Cardiac septum (tissue), 1 donor: ENCODE measurements around the gene C1QTNF8. TPM values are rescaled to one million over a fixed set of nuclear protein-coding genes. Genes with fewer than 3 reads are reported as not detected.

ENCODE experiments used
- DNase-seq: peaks from one replicate; pipeline ENCODE4 v3.0.0-alpha.2; 2020; ENCODE audit warnings: low spot score
- intact Hi-C: fragments of 100-400 bp; cut with DNase I; formaldehyde crosslinking; loops from one replicate; pipeline ENCODE4 v1.14.0; 2022
- long read RNA-seq: library from polyadenylated mRNA; unstranded; transcript quantifications from one replicate; pipeline ENCODE4 v2.0.0, GENCODE V29; 2021
- total RNA-seq: library from RNA; stranded (reverse); fragmentation: NEBNext Ultra II Directional; extraction: Animal tissue kit (Norgen Biotek cat#: 25700); gene quantifications from one replicate; pipeline ENCODE4 v1.2.1, GENCODE V29; 2021
- donor health status: DM: no; HTN: no; CAD: no.

Gene C1QTNF8, protein sequence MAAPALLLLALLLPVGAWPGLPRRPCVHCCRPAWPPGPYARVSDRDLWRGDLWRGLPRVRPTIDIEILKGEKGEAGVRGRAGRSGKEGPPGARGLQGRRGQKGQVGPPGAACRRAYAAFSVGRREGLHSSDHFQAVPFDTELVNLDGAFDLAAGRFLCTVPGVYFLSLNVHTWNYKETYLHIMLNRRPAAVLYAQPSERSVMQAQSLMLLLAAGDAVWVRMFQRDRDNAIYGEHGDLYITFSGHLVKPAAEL
- total RNA-seq, result not detected
- long read RNA-seq, result 0 reads

DNA sequence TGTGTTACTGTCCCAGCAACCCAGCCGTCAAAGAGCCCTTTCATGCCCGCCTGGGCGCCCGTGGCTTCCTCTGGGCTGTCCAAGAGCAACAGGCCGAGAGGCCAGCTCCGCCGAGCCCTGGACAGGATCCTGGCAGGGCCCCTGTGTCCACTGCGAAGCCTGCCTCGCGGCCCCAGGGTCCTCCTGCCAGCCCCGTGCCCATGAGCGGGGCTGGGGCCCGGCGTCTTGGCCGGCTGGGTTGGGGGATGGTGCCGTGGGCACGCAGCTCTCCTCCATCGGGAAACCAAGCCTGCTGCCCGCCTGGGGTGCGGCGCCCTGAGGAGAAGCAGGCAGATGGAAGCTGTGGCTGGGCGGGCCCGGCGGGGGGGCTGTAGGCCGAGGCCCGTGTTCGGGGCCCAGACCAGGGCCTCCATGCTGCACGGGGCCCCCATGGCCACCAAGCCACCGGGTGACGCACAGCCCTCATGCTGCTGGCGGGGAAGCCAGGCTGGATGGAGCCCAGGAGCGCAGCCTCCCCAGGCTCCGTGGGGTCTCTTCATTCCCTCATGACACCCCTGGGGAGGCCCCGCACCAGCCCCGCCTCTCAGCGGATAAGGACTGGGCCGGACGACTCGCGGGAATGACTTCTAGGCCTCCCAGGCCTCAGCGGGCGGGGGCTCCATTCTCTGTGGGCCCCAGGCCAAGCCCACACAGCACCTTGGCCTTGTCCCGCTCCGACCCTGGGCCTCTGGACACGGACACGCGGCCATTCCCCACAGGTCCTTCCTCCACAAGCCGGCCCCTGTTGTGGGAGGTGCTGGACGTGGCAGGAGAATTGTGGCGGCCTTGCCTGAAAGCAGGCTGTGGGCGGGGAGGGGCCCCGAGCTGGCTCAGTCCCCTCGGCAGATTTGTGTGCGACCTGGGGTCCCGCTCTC is at the start of gene C1QTNF8:
TSS of gene C1QTNF8 (minus strand) at position 76 of the 914 bp plus-strand sequence. CDS start 1,322 bp downstream, outside the sequence.
- DNase-seq, result no peak
- intact Hi-C loops, result no loop called here

DNA sequence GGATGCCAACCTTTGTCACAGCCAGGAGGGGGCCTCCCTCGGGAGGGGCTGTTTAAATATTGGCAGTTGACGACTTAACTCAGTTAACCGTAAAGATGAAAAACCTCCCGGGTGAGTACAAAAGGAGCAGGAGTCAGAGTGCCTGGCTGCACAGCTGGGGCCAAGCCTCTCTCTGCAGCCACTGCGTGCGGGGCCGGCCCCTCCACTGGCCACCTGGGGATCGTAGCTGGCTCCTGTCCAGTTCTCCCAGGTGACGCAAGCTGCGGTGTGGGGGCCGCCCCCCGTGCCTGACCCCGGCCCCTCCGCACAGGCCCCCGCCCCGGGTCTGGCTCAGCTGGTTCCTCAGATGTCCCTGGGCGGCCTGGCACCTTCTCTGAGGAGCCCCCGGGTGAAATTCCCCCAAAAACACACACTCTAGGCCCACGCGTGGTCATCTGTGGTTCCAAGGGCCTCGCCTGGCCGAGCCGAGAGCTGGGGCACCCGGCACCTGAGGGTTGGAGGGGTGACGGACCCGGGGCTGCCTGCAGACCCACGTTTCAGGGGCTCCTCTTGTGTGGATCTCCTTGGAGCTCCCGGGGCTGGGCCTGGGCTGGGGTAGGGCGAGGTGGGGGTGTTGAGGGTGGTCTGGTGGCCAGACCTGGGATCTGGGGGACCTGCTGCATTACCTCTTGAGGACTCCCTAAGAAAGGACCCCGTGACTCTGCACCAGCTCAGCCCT is 49.5 kb upstream of the C1QTNF8 start:
- intact Hi-C loops, result no loop called here
- DNase-seq, result no peak

DNA sequence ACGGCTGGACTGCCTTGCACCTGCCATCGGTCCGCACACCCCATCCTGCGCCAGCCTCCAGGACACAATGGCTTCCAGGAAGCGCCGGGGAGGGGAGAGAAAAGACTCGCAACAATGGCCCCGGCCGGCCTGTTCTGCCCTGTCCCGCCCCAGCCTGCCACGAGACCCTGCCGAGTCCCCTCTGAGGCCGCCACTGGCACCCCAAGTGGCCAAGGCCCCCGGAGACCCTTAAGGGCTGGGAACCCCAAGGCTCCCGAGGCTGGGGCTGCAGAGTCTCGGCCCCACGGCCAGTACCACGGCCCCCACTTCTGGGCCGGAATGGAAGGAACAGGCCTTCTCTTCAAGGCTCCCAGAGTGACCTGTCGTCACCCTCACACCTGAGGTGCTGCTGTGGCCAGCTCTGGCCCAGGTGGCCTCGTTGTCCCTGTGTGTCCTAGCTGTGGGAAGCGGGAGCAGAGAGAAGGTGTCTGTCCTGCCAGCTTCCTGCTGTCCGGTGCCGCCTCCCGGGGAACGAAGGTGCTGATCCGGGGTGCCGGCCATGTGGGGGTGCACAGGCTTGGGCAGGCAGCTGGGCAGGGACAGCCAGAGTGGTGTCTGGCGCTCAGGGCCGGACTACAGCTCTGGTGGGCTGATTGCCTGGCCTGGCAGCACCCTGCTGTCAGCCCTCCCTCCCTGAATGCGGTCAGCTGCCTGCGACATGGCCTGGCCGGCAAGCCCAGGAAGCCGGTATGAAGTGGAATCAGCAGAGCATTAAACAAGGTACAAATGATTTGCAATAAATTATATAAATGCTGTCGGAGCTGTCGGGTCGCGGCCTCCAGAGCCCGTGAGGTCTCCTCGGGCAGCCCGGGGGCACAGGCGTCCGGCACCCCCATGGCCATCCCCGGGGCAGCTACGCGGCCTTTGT is 48.7 kb upstream of the C1QTNF8 start:
- no peak for DNase-seq
- intact Hi-C loops, result no loop called here

DNA sequence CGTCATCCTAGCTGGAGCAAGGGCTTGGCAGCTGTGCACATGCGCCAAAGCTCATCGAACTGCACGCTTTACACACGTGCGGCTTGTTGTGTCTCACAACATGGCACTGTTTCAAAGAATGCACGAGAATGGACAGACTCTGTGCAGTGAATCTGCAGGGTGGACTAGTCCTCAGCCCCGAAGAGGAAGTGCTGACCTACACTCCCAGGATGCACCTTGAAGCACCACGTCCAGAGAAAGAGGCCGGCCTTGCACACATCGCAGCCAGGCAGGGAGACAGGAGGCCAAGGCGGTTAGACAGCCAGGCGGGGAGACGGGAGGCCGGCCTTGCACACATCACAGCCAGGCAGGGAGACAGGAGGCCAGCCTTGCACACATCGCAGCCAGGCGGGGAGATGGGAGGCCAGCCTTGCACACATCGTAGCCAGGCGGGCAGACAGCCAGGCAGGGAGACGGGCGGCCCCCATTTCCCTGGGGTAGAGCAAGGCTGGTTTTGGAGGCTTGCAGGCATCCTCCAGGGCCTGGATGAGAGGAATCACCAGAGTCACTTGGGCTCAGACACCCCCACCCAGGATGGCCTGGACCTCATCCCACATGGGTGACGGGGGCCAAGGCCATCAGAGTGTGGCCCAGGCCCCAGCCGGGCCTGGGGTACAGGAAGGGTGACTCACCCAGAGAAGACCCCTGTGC is 47.9 kb upstream of the C1QTNF8 start:
- intact Hi-C loops, result no loop called here
- DNase-seq, result no peak

DNA sequence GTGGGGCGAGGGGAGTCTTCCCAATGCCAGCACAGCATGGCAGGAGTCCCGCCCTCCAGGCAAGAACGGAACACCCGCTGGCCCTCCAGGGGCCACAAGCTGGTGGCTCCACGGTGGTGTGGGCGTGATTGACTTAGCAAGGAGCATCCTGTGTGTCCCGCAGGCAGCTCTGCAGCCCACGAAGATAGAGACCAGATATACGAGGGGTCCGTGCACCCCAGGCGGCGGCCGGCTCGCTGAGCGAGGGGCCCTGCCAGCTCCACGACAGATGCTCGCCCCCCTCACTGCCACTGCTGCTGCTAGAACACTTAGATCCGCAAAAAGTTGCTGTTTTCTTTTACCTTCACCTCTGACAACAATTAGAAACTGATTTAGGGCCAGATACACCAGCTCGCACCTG is 46.9 kb upstream of the C1QTNF8 start:
- DNase-seq, result no peak
- intact Hi-C loops, result no loop called here

DNA sequence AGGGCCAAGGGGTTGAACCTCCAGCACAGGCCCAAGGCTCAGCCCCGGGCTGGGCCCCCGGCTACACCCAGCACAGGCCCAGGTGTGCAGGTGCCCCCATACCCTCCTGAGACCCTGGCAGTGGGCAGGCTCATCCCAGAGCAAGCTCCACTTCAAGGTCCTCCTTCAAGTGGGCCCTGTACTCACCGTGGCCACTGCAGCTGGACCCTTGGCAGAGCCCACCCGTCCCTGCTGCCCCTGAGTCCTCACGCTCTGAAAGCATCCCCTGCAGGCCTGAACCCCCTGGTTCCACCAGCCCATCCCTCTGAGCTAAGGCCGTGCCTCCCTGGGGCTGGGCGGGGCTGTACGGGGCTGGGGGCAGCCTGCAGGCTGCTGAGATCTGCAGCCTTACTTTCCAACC is 45.7 kb upstream of the C1QTNF8 start:
- DNase-seq, result no peak
- intact Hi-C loops, result no loop called here

DNA sequence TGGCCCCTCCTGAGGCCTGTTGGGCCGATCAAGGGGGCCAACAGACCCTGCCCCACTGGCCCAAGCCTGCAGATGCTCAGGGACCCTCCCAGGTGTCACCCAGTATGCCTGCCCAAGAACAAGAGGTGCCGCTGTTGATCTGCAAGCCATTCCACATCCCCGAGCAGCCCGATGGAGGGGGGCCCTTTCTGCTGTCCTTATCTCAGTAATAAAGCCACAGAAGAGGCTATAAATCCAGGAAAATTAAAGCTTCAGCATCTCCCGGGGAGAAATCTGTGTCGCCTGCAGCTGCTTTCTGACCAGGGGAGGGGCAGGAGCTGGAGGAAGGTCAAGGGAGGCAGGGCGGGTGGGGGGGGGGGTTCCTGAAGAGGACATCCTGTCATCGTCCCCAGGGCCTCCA is 45.1 kb upstream of the C1QTNF8 start:
- intact Hi-C loops, result no loop called here
- no peak for DNase-seq

DNA sequence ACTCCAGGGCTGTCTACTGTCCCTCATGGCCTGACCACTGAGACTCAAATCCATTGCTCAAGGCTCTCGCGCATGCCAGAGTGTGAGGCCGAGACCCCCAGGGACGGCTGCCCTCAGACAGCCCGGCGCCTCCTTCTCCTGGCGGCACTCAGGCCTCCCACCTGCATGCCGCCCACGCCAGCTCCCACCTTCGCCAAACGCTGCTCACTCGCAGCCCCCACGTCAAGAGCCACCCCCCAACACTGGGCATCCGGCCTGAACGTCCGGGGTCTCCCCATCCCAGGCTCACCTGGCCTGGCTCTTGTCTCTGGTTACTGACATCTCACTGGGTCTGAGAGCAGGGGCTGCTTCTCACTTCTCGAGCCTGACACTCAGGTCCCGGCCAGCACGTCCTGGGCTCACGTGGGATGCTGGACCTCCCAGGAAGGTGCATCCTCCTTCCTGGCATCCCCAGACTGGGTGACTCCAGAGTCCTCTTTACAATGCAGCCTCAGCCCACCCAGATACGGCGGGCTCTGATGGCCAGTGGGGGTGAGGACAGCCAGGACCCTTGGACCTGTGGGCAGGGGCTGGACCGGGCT is 44.6 kb upstream of the C1QTNF8 start:
- intact Hi-C loops, result no loop called here
- DNase-seq, result no peak

DNA sequence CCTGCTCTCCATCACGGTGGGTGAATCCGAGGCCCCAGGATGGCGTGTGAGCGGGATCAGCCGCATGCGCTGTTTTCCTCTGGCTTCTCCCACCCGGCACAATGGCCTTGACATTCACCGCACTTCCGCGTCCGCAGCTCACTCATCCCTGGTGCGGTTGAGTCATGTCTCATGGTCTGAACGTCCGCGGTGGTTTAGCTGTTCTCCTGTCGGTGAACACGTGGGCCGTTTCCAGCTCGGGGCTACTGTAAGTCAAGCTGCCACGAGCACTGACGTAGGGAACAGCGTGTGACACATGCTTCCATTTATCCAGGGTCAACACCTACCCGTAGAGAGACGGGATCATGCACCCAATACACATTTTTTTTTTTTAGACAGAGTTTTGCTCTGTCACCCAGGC is 41.6 kb upstream of the C1QTNF8 start:
- intact Hi-C loops, result no loop called here
- no peak for DNase-seq

DNA sequence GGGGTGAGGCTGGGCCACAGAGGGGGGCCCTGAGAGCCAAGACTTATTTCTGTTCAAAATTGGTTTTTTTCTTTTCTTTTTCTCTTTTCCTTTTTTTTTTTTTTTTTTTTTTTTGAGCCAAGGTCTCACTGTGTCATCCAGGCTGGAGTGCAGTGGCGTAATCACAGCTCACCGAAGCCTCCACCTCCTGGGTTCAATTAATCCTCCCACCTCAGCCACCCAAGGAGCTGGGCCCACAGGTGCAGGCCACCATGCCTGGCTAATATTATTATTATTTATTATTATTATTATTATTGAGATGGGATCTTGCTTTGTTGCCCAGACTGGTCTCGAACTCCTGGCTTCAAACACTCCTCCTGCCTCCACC is 39.4 kb upstream of the C1QTNF8 start:
- intact Hi-C loops, result no loop called here
- no peak for DNase-seq

DNA sequence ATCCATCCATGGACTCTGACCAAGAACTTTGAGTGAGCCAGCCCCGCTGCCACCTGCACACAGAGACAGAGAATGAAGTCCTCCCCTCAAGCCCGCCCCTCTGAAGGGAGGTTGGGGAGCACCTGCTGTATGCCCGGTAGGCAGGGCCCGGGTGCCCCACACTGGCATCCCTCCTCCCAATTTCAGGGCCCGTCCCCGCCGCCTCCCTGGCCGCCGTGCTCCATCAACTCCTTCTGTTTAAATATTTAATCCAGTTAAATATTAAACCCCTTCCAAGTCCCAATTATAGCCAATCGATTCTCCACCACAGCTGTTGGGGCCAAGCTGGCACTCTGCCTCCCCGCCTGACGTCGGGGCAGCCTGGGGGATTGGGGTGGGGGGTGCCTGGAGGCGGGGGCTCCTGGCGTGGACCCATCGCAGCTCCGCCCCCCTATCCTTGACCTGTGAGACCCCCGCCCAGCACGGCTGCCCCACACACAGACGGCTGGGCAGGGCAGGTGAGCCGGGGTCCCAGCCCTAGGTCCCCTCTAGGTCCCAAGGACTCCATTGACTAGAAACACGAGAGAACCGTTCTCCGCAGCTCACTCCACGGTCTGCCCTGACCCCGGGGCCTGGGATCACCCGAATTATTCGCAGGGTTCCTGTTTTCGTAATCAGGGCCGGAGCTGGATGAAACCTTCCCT is 38.9 kb upstream of the C1QTNF8 start:
- DNase-seq, result no peak
- intact Hi-C loops, result no loop called here

DNA sequence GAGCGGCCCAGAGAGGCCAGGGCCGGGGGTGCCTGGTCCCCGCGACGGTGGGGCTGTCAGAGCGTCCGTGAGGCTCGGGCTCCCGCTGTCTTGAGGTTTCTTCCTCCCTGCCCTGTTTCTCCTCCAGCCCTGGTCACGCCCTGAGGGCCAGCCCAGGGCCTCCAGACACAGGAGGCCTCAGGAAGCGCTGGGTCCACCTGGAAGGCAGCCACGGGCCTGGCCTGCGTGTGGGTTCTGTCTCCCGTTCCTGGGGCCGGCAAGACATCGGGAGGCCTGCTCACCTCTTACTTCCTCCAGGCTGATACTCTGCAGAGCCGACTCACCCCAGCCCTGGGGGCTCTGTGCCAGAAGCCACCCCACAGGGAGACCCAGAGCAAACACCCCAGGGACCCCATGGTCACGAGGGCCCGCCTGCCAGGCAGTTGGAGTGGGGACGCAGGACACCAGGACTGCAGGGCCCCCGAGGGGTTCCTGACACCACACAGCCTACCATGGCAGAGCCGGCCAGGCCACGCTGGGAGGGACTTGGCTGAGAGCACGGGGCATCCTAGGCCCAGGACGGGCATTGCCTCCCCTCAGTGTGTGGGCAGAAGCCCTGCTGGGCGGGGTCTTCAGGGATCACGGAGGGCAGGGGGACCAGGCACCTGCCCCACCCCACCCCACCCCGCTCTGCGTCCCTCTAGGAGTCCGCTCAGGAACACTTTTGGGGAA is 37.9 kb upstream of the C1QTNF8 start:
- intact Hi-C loops, result no loop called here
- DNase-seq, result no peak

DNA sequence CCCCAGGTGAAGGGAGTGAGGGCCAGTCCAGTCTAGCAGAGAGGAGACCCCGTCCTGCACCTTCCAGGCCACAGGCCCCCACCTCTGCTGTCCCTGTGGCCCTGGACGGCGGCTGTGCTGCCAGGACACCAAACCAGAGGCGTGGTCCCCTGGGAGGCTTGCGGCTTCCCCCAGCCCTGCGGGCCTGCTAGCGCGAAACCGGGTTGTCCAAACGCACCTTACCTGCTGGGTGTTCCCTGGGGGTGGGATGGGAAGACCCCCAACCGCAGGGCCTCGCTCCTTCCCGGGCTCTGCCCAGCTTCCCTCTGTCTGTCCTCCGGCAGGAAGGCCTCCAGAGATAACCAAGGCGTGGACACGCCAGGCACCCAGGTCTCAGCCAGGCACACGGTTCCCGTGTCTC is 37.2 kb upstream of the C1QTNF8 start:
- intact Hi-C loops, result no loop called here
- no peak for DNase-seq

DNA sequence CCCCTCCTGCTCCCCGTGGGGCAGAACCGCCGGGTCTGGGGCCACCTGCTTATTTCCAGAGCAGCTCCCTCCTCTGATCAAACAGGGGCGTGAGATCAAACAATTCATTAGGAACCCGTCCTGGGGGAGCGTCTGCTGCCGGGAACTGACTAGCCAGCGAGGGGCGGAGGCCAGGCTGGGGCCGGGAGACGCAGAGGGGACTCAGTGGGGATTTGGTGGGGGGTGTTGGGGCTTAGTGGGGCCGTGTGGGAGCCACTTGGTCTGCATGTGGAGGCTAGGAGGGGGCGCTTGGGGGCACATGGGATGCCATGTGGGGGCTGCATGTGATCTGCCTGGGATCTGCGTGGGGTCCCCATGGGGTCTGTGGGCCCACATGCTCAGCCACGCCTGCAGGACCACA is 36.4 kb upstream of the C1QTNF8 start:
- no peak for DNase-seq
- intact Hi-C loops, result no loop called here

DNA sequence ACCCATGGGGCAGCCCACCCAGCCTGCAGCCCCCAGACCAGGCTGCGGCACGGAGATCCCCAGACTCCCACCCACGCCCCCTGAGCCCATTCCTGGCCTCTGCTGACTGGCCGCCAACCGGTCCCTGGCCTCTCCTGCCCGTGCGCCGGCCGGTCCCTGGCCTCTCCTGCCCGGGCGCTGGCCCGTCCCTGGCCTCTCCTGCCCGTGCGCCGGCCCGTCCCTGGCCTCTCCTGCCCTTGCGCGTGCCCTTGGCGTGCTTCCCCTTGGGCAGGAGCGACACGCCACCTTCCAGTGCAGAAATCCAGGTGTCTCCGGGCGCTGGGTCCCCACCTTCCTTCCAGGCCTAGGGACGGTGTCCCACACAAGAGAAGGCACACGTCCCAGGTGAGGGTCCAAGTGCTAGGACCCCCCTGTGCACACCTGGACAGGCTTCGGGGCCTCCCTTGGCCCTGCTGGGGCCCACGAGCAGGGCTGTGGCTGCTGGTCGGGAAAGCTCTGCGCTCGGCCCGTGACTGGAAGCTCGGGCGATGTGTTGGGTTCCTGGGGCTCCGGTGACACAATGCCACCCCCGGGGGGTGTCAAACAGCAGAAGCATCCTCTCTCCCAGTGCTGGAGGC is 35.4 kb upstream of the C1QTNF8 start:
- DNase-seq, result no peak
- intact Hi-C loops, result no loop called here

DNA sequence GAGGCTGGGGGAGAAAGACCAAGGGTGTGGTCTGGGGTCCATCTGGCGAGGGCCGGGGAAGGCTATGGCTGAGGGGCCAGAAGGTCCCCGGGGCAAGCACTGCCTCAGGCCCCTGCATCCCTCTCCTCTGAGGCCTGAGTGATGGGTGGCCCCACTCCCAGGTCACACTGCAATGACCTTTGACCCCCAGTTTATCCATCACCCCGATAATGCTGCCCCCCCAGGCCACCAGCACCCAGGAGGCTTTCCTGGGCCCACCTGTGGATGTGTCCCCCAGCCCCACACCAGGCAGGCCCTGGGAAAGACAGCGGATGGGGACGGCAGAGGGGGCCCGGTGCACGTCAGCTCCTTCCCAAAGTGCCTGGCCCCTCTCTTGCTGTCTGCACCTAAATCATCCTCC is 34.3 kb upstream of the C1QTNF8 start:
- no peak for DNase-seq
- intact Hi-C loops, result no loop called here
